Adipocyte (in vitro differentiated cells): ENCODE data around the gene UGT2B7.
"Not testable (repeated sequence)": the region's sequence is repeated elsewhere in the genome, so short reads cannot be mapped to it uniquely, and the experiment has no call there.

ENCODE experiments used
- DNase-seq: peaks from one replicate; pipeline ENCODE4 v3.0.0-alpha.2; 2015; ENCODE audit warnings: low read depth
- H3K27me3 ChIP-seq: replicated peaks from 2 replicates; pipeline ENCODE4 v1.7.0; 2013; ENCODE audit warnings: mild to moderate bottlenecking, low read length, moderate library complexity; ENCODE audit not compliant: control insufficient read depth, insufficient read depth
- H3K36me3 ChIP-seq: 2 replicates; pipeline ENCODE4 v1.7.0; 2013; ENCODE audit warnings: low read length, mild to moderate bottlenecking, moderate library complexity; ENCODE audit not compliant: control insufficient read depth, insufficient read depth, severe bottlenecking
- H3K4me1 ChIP-seq: 2 replicates; pipeline ENCODE4 v1.7.0; 2013; ENCODE audit warnings: mild to moderate bottlenecking, low read length, moderate library complexity; ENCODE audit not compliant: control insufficient read depth, insufficient read depth
- H3K4me3 ChIP-seq: 2 replicates; pipeline ENCODE4 v1.7.0; 2013; ENCODE audit warnings: mild to moderate bottlenecking, low read length, moderate library complexity
- H3K9ac ChIP-seq: 2 replicates; pipeline ENCODE4 v1.7.0; 2013; ENCODE audit warnings: mild to moderate bottlenecking, low read length, moderate library complexity
- H3K9me3 ChIP-seq: 2 replicates; pipeline ENCODE4 v1.7.0; 2013; ENCODE audit warnings: mild to moderate bottlenecking, low read length, moderate library complexity; ENCODE audit not compliant: control insufficient read depth

Gene UGT2B7

DNA sequence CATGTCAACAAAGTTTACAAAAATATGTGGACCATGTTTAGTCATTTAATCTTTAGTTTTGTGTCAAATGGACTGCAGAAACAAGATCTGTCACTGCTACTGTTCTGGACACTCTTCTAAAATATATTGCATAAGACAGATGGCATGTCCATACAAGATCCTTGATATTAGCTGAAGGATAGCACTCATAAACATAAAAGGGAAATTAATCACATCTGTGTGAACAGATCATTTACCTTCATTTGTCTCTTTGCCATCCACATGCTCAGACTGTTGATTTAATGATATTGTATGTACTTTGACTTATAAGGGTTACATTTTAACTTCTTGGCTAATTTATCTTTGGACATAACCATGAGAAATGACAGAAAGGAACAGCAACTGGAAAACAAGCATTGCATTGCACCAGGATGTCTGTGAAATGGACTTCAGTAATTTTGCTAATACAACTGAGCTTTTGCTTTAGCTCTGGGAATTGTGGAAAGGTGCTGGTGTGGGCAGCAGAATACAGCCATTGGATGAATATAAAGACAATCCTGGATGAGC is at the start of gene UGT2B7:
TSS of gene UGT2B7 (plus strand) at position 364 of the 546 bp plus-strand sequence. CDS start at position 411, 47 bp downstream.
- no peaks in the 10 kb centered on the region for H3K27me3 ChIP-seq
- DNase-seq, result no peak
- H3K4me3 ChIP-seq, result no peak within 1 kb of the TSS

GRCh38 chr4:69049860-69050259 is 46.4 kb upstream of the UGT2B7 start:
- H3K27me3 ChIP-seq, result no peaks in the 10 kb centered on the region
- no peak overlapping the region for H3K4me3 ChIP-seq
- H3K9me3 ChIP-seq, result no peaks in the 10 kb centered on the region
- H3K36me3 ChIP-seq, result no peaks in the 10 kb centered on the region
- no peak for DNase-seq
- H3K4me1 ChIP-seq, result peaks cover 2% of the 10 kb centered on the region
- no peak overlapping the region for H3K9ac ChIP-seq

More for the DNA sequence above, at the start of gene UGT2B7:
- Histone ChIP-seq H3K9me3 (no peaks in the 10 kb centered on the region), H3K36me3 (no peaks in the 10 kb centered on the region), H3K9ac (no peak within 1 kb of the TSS), H3K4me1 (peaks cover 7% of the 10 kb centered on the region)

GRCh38 chr4:69050853-69051575 is 45.3 kb upstream of the UGT2B7 start:
- H3K4me1 ChIP-seq, H3K4me3 ChIP-seq, H3K27me3 ChIP-seq, H3K9ac ChIP-seq, DNase-seq, H3K9me3 ChIP-seq, H3K36me3 ChIP-seq: not testable (repeated sequence)

- H3K4me3 ChIP-seq, result no peak overlapping the region
- no peaks in the 10 kb centered on the region for H3K27me3 ChIP-seq
- DNase-seq, result no peak
- H3K36me3 ChIP-seq, result no peaks in the 10 kb centered on the region
- no peaks in the 10 kb centered on the region for H3K9me3 ChIP-seq
- peaks cover 2% of the 10 kb centered on the region for H3K4me1 ChIP-seq
- no peak overlapping the region for H3K9ac ChIP-seq
Observed at GRCh38 chr4:69051576-69051943, 44.7 kb upstream of the UGT2B7 start.

GRCh38 chr4:69053309-69053885 is 42.9 kb upstream of the UGT2B7 start:
- not testable (repeated sequence) for H3K4me3 ChIP-seq, H3K9ac ChIP-seq, DNase-seq, H3K9me3 ChIP-seq, H3K27me3 ChIP-seq, H3K36me3 ChIP-seq, H3K4me1 ChIP-seq

- DNase-seq, H3K9ac ChIP-seq, H3K4me1 ChIP-seq, H3K9me3 ChIP-seq, H3K4me3 ChIP-seq, H3K36me3 ChIP-seq, H3K27me3 ChIP-seq: not testable (repeated sequence)
Observed at GRCh38 chr4:69054033-69054432, 42.2 kb upstream of the UGT2B7 start.

DNA sequence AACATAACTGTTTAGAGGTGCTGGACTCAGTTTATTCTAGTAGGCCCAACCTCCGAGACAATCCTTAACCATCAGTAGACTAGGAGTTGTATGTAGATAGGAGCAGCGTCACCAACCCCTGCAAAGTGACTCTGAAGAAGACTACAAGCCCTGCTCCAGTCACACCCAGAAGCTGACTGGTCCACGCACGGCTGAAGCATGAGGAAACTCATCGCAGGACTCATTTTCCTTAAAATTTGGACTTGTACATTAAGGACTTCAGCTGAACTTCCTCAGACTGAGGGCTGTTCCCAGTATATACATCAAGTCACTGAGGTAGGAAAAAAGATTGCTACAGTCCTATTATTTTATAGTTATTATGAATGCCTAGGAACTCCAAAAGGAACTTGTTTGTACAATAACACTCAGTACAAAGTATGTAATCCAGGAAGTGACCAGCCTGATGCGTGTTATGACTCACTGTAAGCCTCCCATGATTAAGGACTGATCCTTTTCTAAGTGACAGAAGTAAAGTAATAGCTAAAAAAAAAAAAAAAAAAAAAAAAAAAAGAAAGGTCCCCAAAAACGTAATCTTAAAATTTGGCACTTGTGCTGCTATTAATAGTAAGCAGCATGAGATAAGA is 41.6 kb upstream of the UGT2B7 start:
- no peaks in the 10 kb centered on the region for H3K36me3 ChIP-seq
- no peaks in the 10 kb centered on the region for H3K27me3 ChIP-seq
- H3K4me1 ChIP-seq, result peaks cover 4% of the 10 kb centered on the region
- peak; percentile 59 for DNase-seq
- H3K9me3 ChIP-seq, result no peaks in the 10 kb centered on the region
- no peak overlapping the region for H3K9ac ChIP-seq
- H3K4me3 ChIP-seq, result no peak overlapping the region

DNA sequence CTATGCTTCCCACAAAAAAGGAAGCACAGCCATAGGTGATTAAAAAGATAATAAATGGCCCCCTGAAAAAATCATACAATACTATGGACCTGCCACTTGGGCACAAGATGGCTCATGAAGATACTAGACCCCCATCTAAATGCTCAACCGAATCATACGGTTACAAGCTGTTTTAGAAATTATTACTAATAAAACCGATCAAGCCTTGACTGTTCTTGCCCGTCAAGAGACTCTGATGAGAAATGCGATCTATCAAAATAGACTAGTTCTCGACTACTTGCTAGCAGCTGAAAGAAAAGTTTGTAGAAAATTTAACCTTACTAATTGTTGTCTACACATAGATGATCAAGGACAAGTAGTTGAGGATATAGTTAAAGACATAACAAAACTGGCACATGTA is 40.1 kb upstream of the UGT2B7 start:
- Histone ChIP-seq H3K36me3 (no peaks in the 10 kb centered on the region), H3K27me3 (no peaks in the 10 kb centered on the region), H3K4me1 (peaks cover 4% of the 10 kb centered on the region), H3K4me3 (no peak overlapping the region), H3K9ac (no peak overlapping the region), H3K9me3 (no peaks in the 10 kb centered on the region)
- no peak for DNase-seq

GRCh38 chr4:69056921-69057550 is 39.2 kb upstream of the UGT2B7 start:
- no peak for DNase-seq
- Histone ChIP-seq H3K4me3 (no peak overlapping the region), H3K4me1 (peaks cover 4% of the 10 kb centered on the region)

GRCh38 chr4:69057620-69058409 is 38.5 kb upstream of the UGT2B7 start:
- H3K9me3 ChIP-seq, result no peaks in the 10 kb centered on the region
- H3K4me3 ChIP-seq, result no peak overlapping the region
- H3K27me3 ChIP-seq, result no peaks in the 10 kb centered on the region
- no peak for DNase-seq
- H3K4me1 ChIP-seq, result peaks cover 4% of the 10 kb centered on the region
- no peak overlapping the region for H3K9ac ChIP-seq
- H3K36me3 ChIP-seq, result no peaks in the 10 kb centered on the region

More at GRCh38 chr4:69056921-69057550, 39.2 kb upstream of the UGT2B7 start:
- no peaks in the 10 kb centered on the region for H3K9me3 ChIP-seq
- H3K27me3 ChIP-seq, result no peaks in the 10 kb centered on the region
- H3K36me3 ChIP-seq, result no peaks in the 10 kb centered on the region
- H3K9ac ChIP-seq, result no peak overlapping the region
